Mesenchymal stem cell (in vitro differentiated cells and primary cell): Measurements from ENCODE around the gene CDC42SE2.

Experiments
- DNase-seq: peaks from one replicate; pipeline ENCODE4 v3.0.0-alpha.2; 2013
- H2AFZ ChIP-seq: one replicate; pipeline ENCODE4 v1.6.1; 2013; ENCODE audit warnings: low read depth, mild to moderate bottlenecking, control low read depth, inconsistent platforms, low read length, moderate library complexity
- H2AK5ac ChIP-seq: 2 replicates; pipeline ENCODE4 v1.6.1; 2013; ENCODE audit warnings: low read length, moderate library complexity, mild to moderate bottlenecking, inconsistent platforms; ENCODE audit not compliant: severe bottlenecking
- H2BK120ac ChIP-seq: one replicate; pipeline ENCODE4 v1.6.1; 2013; ENCODE audit warnings: low read depth, mild to moderate bottlenecking, inconsistent platforms, low read length, moderate library complexity
- H2BK12ac ChIP-seq, 2 experiments: one replicate each; pipeline ENCODE4 v1.6.1; 2013; ENCODE audit warnings: inconsistent platforms in 2 of 2, low read length in 2 of 2, mild to moderate bottlenecking in 2 of 2, moderate library complexity in 2 of 2, control low read depth in 1 of 2
- H2BK15ac ChIP-seq: one replicate; pipeline ENCODE4 v1.6.1; 2013; ENCODE audit warnings: mild to moderate bottlenecking, low read depth, inconsistent platforms; ENCODE audit not compliant: poor library complexity, severe bottlenecking
- H2BK5ac ChIP-seq: 2 replicates; pipeline ENCODE4 v1.6.1; 2013; ENCODE audit warnings: low read depth, mild to moderate bottlenecking, low read length, control low read depth, inconsistent platforms; ENCODE audit not compliant: poor library complexity, severe bottlenecking
- H3K14ac ChIP-seq, 2 experiments: one replicate each; pipeline ENCODE4 v1.6.1; 2013; ENCODE audit warnings: inconsistent platforms in 2 of 2, low read length in 2 of 2, control low read depth in 1 of 2, mild to moderate bottlenecking in 1 of 2, moderate library complexity in 1 of 2
- H3K18ac ChIP-seq, 2 experiments: one replicate each; pipeline ENCODE4 v1.6.1; 2013; ENCODE audit warnings: inconsistent platforms in 2 of 2, low read length in 2 of 2, control low read depth in 1 of 2, low read depth in 1 of 2, mild to moderate bottlenecking in 1 of 2
- H3K23ac ChIP-seq, 2 experiments: one replicate each; pipeline ENCODE4 v1.6.1; 2013; ENCODE audit warnings: inconsistent platforms in 2 of 2, low read length in 2 of 2, mild to moderate bottlenecking in 2 of 2, moderate library complexity in 2 of 2, control low read depth in 1 of 2
- H3K27ac ChIP-seq: 2 replicates; pipeline ENCODE4 v1.5.1; 2013; ENCODE audit warnings: mild to moderate bottlenecking, moderate library complexity, low read length, control low read depth, inconsistent platforms; ENCODE audit not compliant: poor library complexity, severe bottlenecking
- H3K27me3 ChIP-seq, 2 experiments: 2 replicates each; pipeline versions ENCODE4 v1.6.1 to v1.7.0; 2013; ENCODE audit warnings: low read length in 2 of 2, mild to moderate bottlenecking in 2 of 2, moderate library complexity in 2 of 2, control low read depth in 1 of 2, inconsistent platforms in 1 of 2; ENCODE audit not compliant: control insufficient read depth in 1 of 2, insufficient read depth in 1 of 2
- H3K36me3 ChIP-seq, 2 experiments: 2 replicates each; pipeline versions ENCODE4 v1.6.1 to v1.7.0; 2013; ENCODE audit warnings: low read length in 2 of 2, control low read depth in 1 of 2, inconsistent platforms in 1 of 2, low read depth in 1 of 2, mild to moderate bottlenecking in 1 of 2; ENCODE audit not compliant: insufficient read depth in 2 of 2, control insufficient read depth in 1 of 2
- H3K4ac ChIP-seq, 2 experiments: one replicate each; pipeline ENCODE4 v1.6.1; 2013; ENCODE audit warnings: inconsistent platforms in 2 of 2, low read length in 2 of 2, mild to moderate bottlenecking in 2 of 2, moderate library complexity in 2 of 2, control low read depth in 1 of 2, low read depth in 1 of 2
- H3K4me1 ChIP-seq: 2 replicates; pipeline ENCODE4 v1.6.1; 2013; ENCODE audit warnings: low read depth, low read length, control low read depth; ENCODE audit not compliant: control insufficient read depth, insufficient read depth
- H3K4me2 ChIP-seq: 2 replicates; pipeline ENCODE4 v1.6.1; 2013; ENCODE audit warnings: low read length, mild to moderate bottlenecking, inconsistent platforms; ENCODE audit not compliant: poor library complexity, severe bottlenecking
- H3K4me3 ChIP-seq, 2 experiments: 2 replicates each; pipeline versions ENCODE4 v1.5.1 to v1.7.0; 2013; ENCODE audit warnings: low read length in 2 of 2, mild to moderate bottlenecking in 2 of 2, control low read depth in 1 of 2, low read depth in 1 of 2; ENCODE audit not compliant: insufficient read depth in 1 of 2
- H3K79me1 ChIP-seq: replicated peaks from 2 replicates; pipeline ENCODE4 v1.6.1; 2013; ENCODE audit warnings: mild to moderate bottlenecking, control low read depth, low read length, inconsistent platforms; ENCODE audit not compliant: poor library complexity, severe bottlenecking
- H3K9ac ChIP-seq: 2 replicates; pipeline ENCODE4 v1.7.0; 2013; ENCODE audit warnings: mild to moderate bottlenecking, low read length, moderate library complexity
- H3K9me3 ChIP-seq: 2 replicates; pipeline ENCODE4 v1.7.0; 2013; ENCODE audit warnings: mild to moderate bottlenecking, low read length; ENCODE audit not compliant: control insufficient read depth
- H4K8ac ChIP-seq: one replicate; pipeline ENCODE4 v1.6.1; 2013; ENCODE audit warnings: inconsistent platforms, mild to moderate bottlenecking, low read length, moderate library complexity
- H4K91ac ChIP-seq: one replicate; pipeline ENCODE4 v1.6.1; 2013; ENCODE audit warnings: mild to moderate bottlenecking, low read length, inconsistent platforms
- WGBS: methylation state at CpG from one replicate; pipeline ENCODE4 v1.1.7; 2013; ENCODE audit warnings: mixed read lengths; 5-methylcytosine and 5-hydroxymethylcytosine counted together

Gene CDC42SE2

GRCh38 chr5:131419877-131420276 lies 156.0 kb downstream of the CDC42SE2 start:
- H3K4me1 ChIP-seq: no peaks in the 10 kb centered on the region
- no peak overlapping the region for H2AFZ ChIP-seq
- 80% methylated on average over 4 of the region's 4 CpGs for WGBS

GRCh38 chr5:131423056-131423455 lies 159.2 kb downstream of the CDC42SE2 start:
- Histone ChIP-seq H3K23ac (no peak overlapping the region), H2BK12ac (no peak overlapping the region), H2BK120ac (no peak overlapping the region), H3K4me1 (no peaks in the 10 kb centered on the region), H3K27ac (no peak overlapping the region), H3K79me1 (peaks cover 4% of the 10 kb centered on the region), H3K4ac (no peak overlapping the region), H4K8ac (no peak overlapping the region), H3K36me3 (peaks cover 7 to 20% of the 10 kb centered on the region in 2 experiments), H2BK5ac (no peak overlapping the region), H2BK15ac (no peak overlapping the region), H2AFZ (no peak overlapping the region), H2AK5ac (no peak overlapping the region), H4K91ac (no peak overlapping the region), H3K4me3 (no peak overlapping the region), H3K9me3 (no peaks in the 10 kb centered on the region), H3K14ac (no peak overlapping the region), H3K9ac (no peak overlapping the region), H3K18ac (no peak overlapping the region), H3K27me3 (no peaks in the 10 kb centered on the region), H3K4me2 (no peak overlapping the region)
- peak; percentile 28 for DNase-seq
- 100% methylated on average over 1 of the region's 2 CpGs for WGBS

More at GRCh38 chr5:131419877-131420276, 156.0 kb downstream of the CDC42SE2 start:
- Histone ChIP-seq H3K4ac (no peak overlapping the region), H4K8ac (no peak overlapping the region), H3K27ac (no peak overlapping the region), H3K14ac (no peak overlapping the region), H3K9ac (no peak overlapping the region), H2BK12ac (no peak overlapping the region), H3K27me3 (no peaks in the 10 kb centered on the region), H3K79me1 (peaks cover 4% of the 10 kb centered on the region), H3K18ac (no peak overlapping the region), H2BK15ac (no peak overlapping the region), H2BK120ac (no peak overlapping the region), H3K9me3 (no peaks in the 10 kb centered on the region), H2BK5ac (no peak overlapping the region), H4K91ac (no peak overlapping the region), H3K4me3 (no peak overlapping the region), H3K23ac (no peak overlapping the region), H2AK5ac (no peak overlapping the region), H3K4me2 (no peak overlapping the region), H3K36me3 (peaks cover 3 to 6% of the 10 kb centered on the region in 2 experiments)
- DNase-seq: no peak

GRCh38 chr5:131426011-131426410 lies 162.2 kb downstream of the CDC42SE2 start:
- Histone ChIP-seq H3K4me1 (no peaks in the 10 kb centered on the region), H2AK5ac (no peak overlapping the region), H3K27ac (no peak overlapping the region), H2BK120ac (no peak overlapping the region), H4K91ac (no peak overlapping the region), H4K8ac (no peak overlapping the region), H3K9me3 (no peaks in the 10 kb centered on the region), H3K14ac (no peak overlapping the region), H3K4me2 (no peak overlapping the region), H3K9ac (no peak overlapping the region), H3K36me3 (peaks cover 9 to 41% of the 10 kb centered on the region in 2 experiments), H2BK5ac (no peak overlapping the region), H2BK15ac (no peak overlapping the region), H2AFZ (no peak overlapping the region), H3K4me3 (no peak overlapping the region), H3K79me1 (peaks cover 5% of the 10 kb centered on the region), H3K27me3 (no peaks in the 10 kb centered on the region), H2BK12ac (no peak overlapping the region), H3K18ac (no peak overlapping the region), H3K23ac (no peak overlapping the region), H3K4ac (no peak overlapping the region)
- no CpG with 5 or more reads among the region's 1 CpG for WGBS
- no peak for DNase-seq

- H3K79me1 ChIP-seq: peaks cover 6% of the 10 kb centered on the region
- H3K4me2 ChIP-seq: no peak overlapping the region
- no peak for DNase-seq
- no peak overlapping the region for H4K8ac ChIP-seq
- no peak overlapping the region for H4K91ac ChIP-seq
- H2BK12ac ChIP-seq: no peak overlapping the region
- H3K27me3 ChIP-seq: no peaks in the 10 kb centered on the region
- H2AFZ ChIP-seq: no peak overlapping the region
- WGBS: 100% methylated on average over 1 of the region's 1 CpG
- no peak overlapping the region for H2BK120ac ChIP-seq
- H3K4me1 ChIP-seq: no peaks in the 10 kb centered on the region
- H3K18ac ChIP-seq: no peak overlapping the region
- no peak overlapping the region for H3K9ac ChIP-seq
- no peak overlapping the region for H2BK15ac ChIP-seq
- H3K14ac ChIP-seq: no peak overlapping the region
- H2BK5ac ChIP-seq: no peak overlapping the region
- no peak overlapping the region for H3K4me3 ChIP-seq
- H2AK5ac ChIP-seq: no peak overlapping the region
- H3K4ac ChIP-seq: no peak overlapping the region
- peaks cover 13 to 67% of the 10 kb centered on the region in 2 experiments for H3K36me3 ChIP-seq
- H3K9me3 ChIP-seq: no peaks in the 10 kb centered on the region
- no peak overlapping the region for H3K27ac ChIP-seq
- H3K23ac ChIP-seq: no peak overlapping the region
Measured at GRCh38 chr5:131430794-131431193, 166.9 kb downstream of the CDC42SE2 start.
